Stimulated activated CD4-positive, alpha-beta T cell treated with anti-CD3 and anti-CD28 coated beads, Interleukin-12 subunit alpha, Interleukin-12 subunit beta, amount 100 ng/mL, for 24 hours (primary cell): ENCODE data around the gene ABHD2.

ENCODE experiments used
- DNase-seq, 2 experiments: peaks; one replicate each; pipeline ENCODE4 v3.0.0-alpha.2; 2020; ENCODE audit warnings: low read depth in 2 of 2

The ABHD2 gene

GRCh38 chr15:89192136-89192535, 103.9 kb downstream of the ABHD2 start:
- no peak for DNase-seq

- no peak for DNase-seq
These were observed 104.5 kb downstream of the ABHD2 start for GRCh38 chr15:89192766-89193165.

GRCh38 chr15:89194608-89195007, 106.4 kb downstream of the ABHD2 start:
- no peak for DNase-seq

- no peak for DNase-seq
These were observed 107.6 kb downstream of the ABHD2 start for GRCh38 chr15:89195836-89196235.

GRCh38 chr15:89196241-89196640, 108.0 kb downstream of the ABHD2 start:
- DNase-seq, result no peak

GRCh38 chr15:89196994-89197393, 108.7 kb downstream of the ABHD2 start:
- peak in 1 of 2 experiments; percentile 33 for DNase-seq

GRCh38 chr15:89197503-89197971, 109.3 kb downstream of the ABHD2 start:
- no peak for DNase-seq

- DNase-seq, result no peak
These were observed 109.9 kb downstream of the ABHD2 start for GRCh38 chr15:89198196-89198595.

- DNase-seq, result no peak
These were observed 110.7 kb downstream of the ABHD2 start for GRCh38 chr15:89198934-89199333.

GRCh38 chr15:89199746-89200145, 111.5 kb downstream of the ABHD2 start:
- DNase-seq, result no peak

- DNase-seq, result no peak
These were observed 111.9 kb downstream of the ABHD2 start for GRCh38 chr15:89200182-89200581.

- DNase-seq, result no peak
These were observed 113.3 kb downstream of the ABHD2 start for GRCh38 chr15:89201465-89202005.

GRCh38 chr15:89203705-89204273, 115.5 kb downstream of the ABHD2 start:
- DNase-seq, result peak in 1 of 2 experiments; percentile 19

GRCh38 chr15:89205991-89206585, 117.8 kb downstream of the ABHD2 start:
- DNase-seq, result no peak

- DNase-seq, result peak; percentile 47 to 73
These were observed 118.7 kb downstream of the ABHD2 start for GRCh38 chr15:89206908-89207331.

GRCh38 chr15:89208256-89208655, 120.0 kb downstream of the ABHD2 start:
- no peak for DNase-seq

- DNase-seq, result no peak
These were observed 120.8 kb downstream of the ABHD2 start for GRCh38 chr15:89209057-89209456.

GRCh38 chr15:89211678-89212170, 123.5 kb downstream of the ABHD2 start:
- DNase-seq, result no peak

GRCh38 chr15:89215627-89216026, 127.4 kb downstream of the ABHD2 start:
- DNase-seq, result no peak

- DNase-seq, result no peak
These were observed 128.8 kb downstream of the ABHD2 start for GRCh38 chr15:89217031-89217430.

- DNase-seq, result no peak
These were observed 129.6 kb downstream of the ABHD2 start for GRCh38 chr15:89217686-89218376.

- DNase-seq, result no peak
These were observed 130.3 kb downstream of the ABHD2 start for GRCh38 chr15:89218531-89218930.

GRCh38 chr15:89221543-89221942, 133.3 kb downstream of the ABHD2 start, which contains the start of gene RLBP1:
TSS of gene RLBP1 (minus strand) at chr15:89221579. CDS start at chr15:89218975, 2,604 bp downstream.
- no peak for DNase-seq
